ENCODE results near the gene DENND1B. TPM values are rescaled to one million over a fixed set of nuclear protein-coding genes. Genes with fewer than 3 reads are reported as not detected.
"Not testable (repeated sequence)": the region's sequence is repeated elsewhere in the genome, so short reads cannot be mapped to it uniquely, and the experiment has no call there.

Gene DENND1B
- total RNA-seq, 2 experiments from 2014 or later = 10.8 to 12.7 TPM

GRCh38 chr1:197768014-197768805 lies 7.1 kb downstream of the DENND1B start:
- DNase-seq (no peak), ATAC-seq (no peak)
- Mint-ChIP-seq H3K4me1 (ENCODE audit: low read depth) (peaks cover 71% of the 10 kb centered on the region), H3K9me3 (no peaks in the 10 kb centered on the region), H3K27me3 (no peaks in the 10 kb centered on the region), H3K27ac (no peak overlapping the region), H3K4me3 (peak overlapping the region; percentile 7), H3K36me3 (ENCODE audit: low read depth) (peaks cover 25% of the 10 kb centered on the region)
- no peak for TF ChIP-seq CTCF (IDR thresholded peaks at IDR 0.05)
- intact Hi-C loops (cut with micrococcal nuclease) = no loop called here
- ChIA-PET POLR2A (interaction anchor here (0.7 kb wide), 1 partner anchor 255 kb away, joined by 3 read pairs; no protein-coding TSS in a partner anchor), CTCF (interaction anchor here (1.0 to 1.2 kb wide), 2 partner anchors 8 kb away, joined by 3 to 5 read pairs; no protein-coding TSS in a partner anchor)

GRCh38 chr1:197763769-197764168 lies 11.5 kb downstream of the DENND1B start:
- Mint-ChIP-seq H3K36me3 (ENCODE audit: low read depth) (peaks cover 17% of the 10 kb centered on the region), H3K9me3 (peaks cover 3% of the 10 kb centered on the region), H3K27me3 (no peaks in the 10 kb centered on the region), H3K4me1 (ENCODE audit: low read depth) (peaks cover 57% of the 10 kb centered on the region), H3K27ac (no peak overlapping the region), H3K4me3 (no peak overlapping the region)
- ATAC-seq (peak; percentile 30), DNase-seq (no peak)
- intact Hi-C loops (cut with micrococcal nuclease) = no loop called here
- TF ChIP-seq CTCF (IDR thresholded peaks at IDR 0.05) = no peak
- ChIA-PET POLR2A (no interaction called here), CTCF (interaction anchor here (0.7 to 1.0 kb wide), 2 partner anchors 77 to 106 kb away, joined by 3 read pairs; no protein-coding TSS in a partner anchor)

DNA sequence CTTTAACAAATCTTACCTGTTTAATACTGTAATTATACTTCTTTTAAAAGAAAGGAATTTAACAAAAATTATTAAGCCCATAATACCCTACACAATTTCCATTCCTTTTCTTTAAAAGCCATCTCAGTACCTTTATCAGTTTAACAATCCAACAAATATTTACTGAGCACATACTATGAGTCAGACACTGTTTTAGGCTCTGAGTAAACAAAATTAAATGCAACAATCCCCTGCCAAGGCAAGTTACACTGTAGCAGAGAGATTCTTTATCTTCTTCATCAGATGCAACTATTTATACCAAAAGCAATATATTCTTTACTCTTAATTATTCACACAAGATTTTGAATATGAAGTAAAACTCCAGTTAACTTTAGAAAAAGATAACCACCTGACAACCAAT lies 12.0 kb downstream of the DENND1B start:
- intact Hi-C loops (cut with micrococcal nuclease) = no loop called here

DNA sequence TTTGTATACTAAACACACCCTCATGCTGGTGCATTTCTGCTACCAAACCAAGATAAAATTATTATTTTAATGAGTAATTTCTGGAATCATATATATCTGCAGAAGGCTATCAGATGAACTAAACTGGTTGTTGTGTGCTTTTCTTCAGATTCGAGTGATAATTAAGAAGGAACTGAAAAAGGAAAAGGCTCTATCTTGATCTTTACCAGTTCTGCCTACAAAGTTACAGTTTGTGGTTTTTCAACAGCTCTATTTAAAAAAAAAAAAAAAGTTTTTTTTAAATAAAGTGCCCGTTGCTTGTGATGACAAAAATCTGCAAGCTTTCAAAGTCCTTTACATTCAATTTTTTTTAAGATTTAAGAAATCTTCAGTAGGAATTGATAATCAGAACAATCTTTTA lies 13.6 kb downstream of the DENND1B start:
- Mint-ChIP-seq H3K4me3 (peak overlapping the region; percentile 2), H3K36me3 (ENCODE audit: low read depth) (peaks cover 12% of the 10 kb centered on the region), H3K27ac (no peak overlapping the region), H3K27me3 (no peaks in the 10 kb centered on the region), H3K4me1 (ENCODE audit: low read depth) (peaks cover 46% of the 10 kb centered on the region), H3K9me3 (peaks cover 3% of the 10 kb centered on the region)
- no peak for TF ChIP-seq CTCF (IDR thresholded peaks at IDR 0.05)
- ChIA-PET POLR2A (interaction anchor here (2.1 kb wide), 1 partner anchor 13 kb away, joined by 5 read pairs; the partner anchor contains the start of gene DENND1B), CTCF (interaction anchor here (0.7 to 1.6 kb wide), 2 partner anchors 8 to 141 kb away, joined by 3 to 4 read pairs; partner anchors contain the start of gene C1orf53)
- DNase-seq (no peak), ATAC-seq (no peak)
- intact Hi-C loops (cut with micrococcal nuclease) = no loop called here

More for the DNA sequence above, 12.0 kb downstream of the DENND1B start:
- Mint-ChIP-seq H3K9me3 (peaks cover 3% of the 10 kb centered on the region), H3K27me3 (no peaks in the 10 kb centered on the region), H3K36me3 (ENCODE audit: low read depth) (peaks cover 14% of the 10 kb centered on the region), H3K27ac (no peak overlapping the region), H3K4me3 (no peak overlapping the region), H3K4me1 (ENCODE audit: low read depth) (peaks cover 54% of the 10 kb centered on the region)
- DNase-seq (no peak), ATAC-seq (no peak)
- CTCF ChIA-PET = interaction anchor here (0.7 to 1.0 kb wide), 2 partner anchors 77 to 106 kb away, joined by 3 read pairs; no protein-coding TSS in a partner anchor
- TF ChIP-seq CTCF (IDR thresholded peaks at IDR 0.05) = no peak
- POLR2A ChIA-PET = no interaction called here

DNA sequence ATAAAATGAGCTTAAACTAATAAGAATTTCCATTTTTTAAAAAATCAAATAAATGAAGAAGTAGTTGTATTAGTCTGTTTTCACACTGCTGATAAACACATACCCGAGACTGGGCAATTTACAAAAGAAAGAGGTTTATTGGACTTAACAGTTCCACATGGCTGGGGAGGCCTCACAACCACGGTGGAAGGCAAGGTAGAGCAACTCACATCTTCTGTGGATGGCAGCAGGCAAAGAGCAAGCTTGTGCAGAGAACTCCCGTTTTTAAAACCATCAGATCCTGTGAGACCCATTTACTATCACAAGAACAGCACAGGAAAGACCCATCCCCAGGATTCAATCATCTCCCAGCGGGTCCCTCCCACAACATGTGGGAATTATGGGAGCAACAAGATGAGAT lies 19.7 kb downstream of the DENND1B start:
- H3K27ac Mint-ChIP-seq; H3K27me3 Mint-ChIP-seq; H3K9me3 Mint-ChIP-seq; H3K4me3 Mint-ChIP-seq; intact Hi-C loops (cut with micrococcal nuclease); DNase-seq; CTCF ChIA-PET; ATAC-seq; POLR2A ChIA-PET: not testable (repeated sequence)
- H3K4me1 Mint-ChIP-seq (ENCODE audit: low read depth) = peaks cover 25% of the 10 kb centered on the region
- peaks cover 18% of the 10 kb centered on the region for H3K36me3 Mint-ChIP-seq (ENCODE audit: low read depth)

- intact Hi-C loops (cut with micrococcal nuclease); CTCF ChIA-PET; DNase-seq; H3K9me3 Mint-ChIP-seq; H3K27ac Mint-ChIP-seq; H3K27me3 Mint-ChIP-seq; POLR2A ChIA-PET; ATAC-seq; H3K4me3 Mint-ChIP-seq: not testable (repeated sequence)
- Mint-ChIP-seq H3K4me1 (ENCODE audit: low read depth) (peaks cover 37% of the 10 kb centered on the region), H3K36me3 (ENCODE audit: low read depth) (peaks cover 18% of the 10 kb centered on the region)
Measured at GRCh38 chr1:197752652-197753164, 22.6 kb downstream of the DENND1B start.
